Motor neuron (in vitro differentiated cells): ENCODE measurements around the gene SEC24B. TPM values are rescaled to one million over a fixed set of nuclear protein-coding genes. Genes with fewer than 3 reads are reported as not detected.

Experiments
- total RNA-seq, 8 experiments: library from RNA; unstranded; fragments of 300-600 nt; gene quantifications; 2 replicates each; pipeline versions ENCODE4 v1.2.3 to v1.2.4, GENCODE V29; 2022

SEC24B gene
- total RNA-seq, 8 experiments from 2014 or later: 15.9 to 28.5 (median 22.4) TPM

Other genes starting within 250 kb of the SEC24B start
- gene COL25A1, start 131.2 kb upstream of the SEC24B start, total RNA-seq: 10 to 100 TPM in 2 of 8 experiments, 1 to 10 TPM in 6; 1.3 to 15.1 (median 2.7) TPM
- gene MCUB, start 126.4 kb downstream of the SEC24B start, total RNA-seq: 10 to 100 TPM in 2 of 8 experiments, 1 to 10 TPM in 6; 2.8 to 12.1 (median 7.8) TPM